Activated naive CD8-positive, alpha-beta T cell treated with anti-CD3 and anti-CD28 coated beads, Interleukin-2, amount 50 U/mL, for 24 hours (primary cell): ENCODE measurements around the gene HNRNPAB.
"Not testable (repeated sequence)": the region's sequence is repeated elsewhere in the genome, so short reads cannot be mapped to it uniquely, and the experiment has no call there.

Experiments used
- ATAC-seq: fragments of 150-1000 bp; cut with Tn5 transposase; one replicate; pipeline ENCODE4 v1.10.0; 2021
- DNase-seq: peaks from one replicate; pipeline ENCODE4 v3.0.0; 2021
- H3K27ac Mint-ChIP-seq: one replicate; pipeline ENCODE4 v1.8.0; 2021; ENCODE audit warnings: mild to moderate bottlenecking, mixed read lengths
- H3K27me3 Mint-ChIP-seq: one replicate; pipeline ENCODE4 v1.8.0; 2021; ENCODE audit warnings: mixed read lengths
- H3K36me3 Mint-ChIP-seq: one replicate; pipeline ENCODE4 v1.8.0; 2021; ENCODE audit warnings: low read depth, mixed read lengths
- H3K4me1 Mint-ChIP-seq: one replicate; pipeline ENCODE4 v1.8.0; 2021; ENCODE audit warnings: mixed read lengths
- H3K4me3 Mint-ChIP-seq: one replicate; pipeline ENCODE4 v1.8.0; 2021; ENCODE audit warnings: mild to moderate bottlenecking, moderate library complexity, mixed read lengths
- H3K9me3 Mint-ChIP-seq: one replicate; pipeline ENCODE4 v1.8.0; 2021; ENCODE audit warnings: mixed read lengths

The HNRNPAB gene

DNA sequence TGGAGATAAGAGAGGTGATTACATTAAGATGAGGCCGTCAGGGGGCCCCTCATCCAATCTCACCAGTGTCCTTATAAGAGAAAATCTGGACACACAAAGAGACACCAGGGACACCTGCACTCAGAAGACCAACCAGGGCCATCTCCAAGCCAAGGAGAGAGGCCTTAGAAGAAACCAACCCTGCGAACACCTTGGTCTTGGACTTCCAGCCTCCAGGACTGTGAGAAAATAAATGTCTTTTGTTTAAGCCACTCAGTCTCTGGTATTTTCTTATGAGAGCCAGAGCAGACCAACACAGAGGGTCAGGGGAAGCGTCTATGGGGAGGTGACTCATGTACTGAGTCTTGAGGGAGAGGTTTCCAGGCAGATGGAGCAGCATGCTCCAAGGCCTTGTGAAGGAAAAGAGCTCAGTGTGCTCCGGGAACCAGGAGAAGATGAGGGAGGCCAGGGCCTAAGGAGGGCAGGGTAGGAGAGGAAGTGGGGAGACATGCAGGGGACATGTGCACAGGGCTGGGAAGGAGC lies 22.9 kb downstream of the HNRNPAB start:
- ATAC-seq (no peak), DNase-seq (no peak)
- peaks cover 71% of the 10 kb centered on the region for H3K36me3 Mint-ChIP-seq
- no peak overlapping the region for H3K4me3 Mint-ChIP-seq
- H3K27me3 Mint-ChIP-seq = no peaks in the 10 kb centered on the region
- H3K27ac Mint-ChIP-seq = peak overlapping the region; percentile 82
- H3K4me1 Mint-ChIP-seq = peaks cover 48% of the 10 kb centered on the region
- no peaks in the 10 kb centered on the region for H3K9me3 Mint-ChIP-seq

DNA sequence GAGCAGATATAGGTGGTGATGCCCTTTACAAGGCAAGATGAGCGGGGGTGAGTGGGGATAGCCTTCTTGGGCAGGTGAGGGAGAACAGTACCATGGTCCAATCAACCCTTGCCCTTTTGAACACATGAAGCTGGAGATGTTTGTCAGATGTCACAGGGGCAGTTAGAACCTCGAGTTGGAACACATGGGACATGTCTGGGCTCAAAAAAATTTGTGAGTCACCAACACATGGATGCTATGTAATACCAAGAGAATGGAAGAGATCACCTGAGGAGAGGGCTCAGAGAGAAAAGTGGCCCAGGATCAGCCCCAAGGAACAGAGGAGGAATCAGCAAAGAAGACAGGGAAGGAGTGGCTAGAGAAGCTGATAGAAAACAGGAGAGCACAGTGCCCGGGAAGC lies 23.6 kb downstream of the HNRNPAB start:
- H3K4me3 Mint-ChIP-seq = no peak overlapping the region
- H3K9me3 Mint-ChIP-seq = no peaks in the 10 kb centered on the region
- H3K27ac Mint-ChIP-seq = peak overlapping the region; percentile 82
- ATAC-seq (no peak), DNase-seq (no peak)
- H3K27me3 Mint-ChIP-seq = no peaks in the 10 kb centered on the region
- H3K36me3 Mint-ChIP-seq = peaks cover 71% of the 10 kb centered on the region
- H3K4me1 Mint-ChIP-seq = peaks cover 48% of the 10 kb centered on the region

DNA sequence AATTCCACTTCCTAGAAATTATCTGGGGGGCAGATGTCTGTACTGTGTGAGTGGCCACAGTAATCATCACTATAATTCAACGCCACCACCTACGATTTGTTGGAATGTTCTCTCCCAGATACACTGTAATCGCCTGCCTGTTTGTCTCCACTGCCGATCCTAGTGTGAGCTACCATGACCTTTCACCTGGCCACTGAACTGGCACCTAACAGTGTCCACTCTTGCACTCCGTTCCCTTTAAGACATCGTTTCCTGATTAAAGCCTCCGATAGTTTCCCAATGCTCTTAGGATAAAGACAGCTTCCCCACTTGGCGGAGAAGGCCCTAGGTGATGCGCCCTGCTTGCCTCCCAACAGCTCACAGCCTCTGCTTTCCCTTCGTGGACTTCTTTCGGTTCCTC lies 24.3 kb downstream of the HNRNPAB start:
- ATAC-seq = no peak
- no peak overlapping the region for H3K4me3 Mint-ChIP-seq
- H3K27me3 Mint-ChIP-seq = no peaks in the 10 kb centered on the region
- H3K4me1 Mint-ChIP-seq = peaks cover 47% of the 10 kb centered on the region
- peaks cover 67% of the 10 kb centered on the region for H3K36me3 Mint-ChIP-seq
- H3K9me3 Mint-ChIP-seq = no peaks in the 10 kb centered on the region
- no peak overlapping the region for H3K27ac Mint-ChIP-seq
- no peak for DNase-seq

DNA sequence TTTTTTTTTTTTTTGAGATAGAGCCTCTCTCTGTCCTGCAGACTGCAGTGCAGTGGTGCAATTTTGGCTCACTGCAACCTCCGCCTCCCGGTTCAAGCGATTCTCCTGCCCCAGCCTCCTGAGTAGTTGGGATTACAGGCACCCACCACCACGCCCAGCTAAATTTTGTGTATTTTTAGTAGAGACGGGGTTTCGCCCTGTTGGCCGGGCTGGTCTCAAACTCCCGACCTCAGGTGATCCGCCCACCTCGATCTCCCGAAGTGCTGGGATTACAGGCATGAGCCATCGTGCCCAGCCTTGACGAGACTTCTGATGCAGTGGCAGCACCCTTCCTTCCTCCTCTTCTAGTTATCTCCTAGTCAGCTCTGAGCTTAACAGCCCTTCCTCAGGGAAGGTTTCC lies 24.8 kb downstream of the HNRNPAB start:
- not testable (repeated sequence) for ATAC-seq, DNase-seq, H3K27me3 Mint-ChIP-seq, H3K9me3 Mint-ChIP-seq
- peaks cover 47% of the 10 kb centered on the region for H3K4me1 Mint-ChIP-seq
- peak overlapping the region; percentile 88 for H3K4me3 Mint-ChIP-seq
- H3K27ac Mint-ChIP-seq = peak overlapping the region; percentile 57
- peaks cover 62% of the 10 kb centered on the region for H3K36me3 Mint-ChIP-seq

GRCh38 chr5:178229861-178230260 lies 25.5 kb downstream of the HNRNPAB start:
- Mint-ChIP-seq H3K4me1 (peaks cover 49% of the 10 kb centered on the region), H3K4me3 (peak overlapping the region; percentile 88), H3K27me3 (no peaks in the 10 kb centered on the region), H3K9me3 (no peaks in the 10 kb centered on the region), H3K27ac (peak overlapping the region; percentile 57), H3K36me3 (peaks cover 58% of the 10 kb centered on the region)
- DNase-seq (no peak), ATAC-seq (no peak)

DNA sequence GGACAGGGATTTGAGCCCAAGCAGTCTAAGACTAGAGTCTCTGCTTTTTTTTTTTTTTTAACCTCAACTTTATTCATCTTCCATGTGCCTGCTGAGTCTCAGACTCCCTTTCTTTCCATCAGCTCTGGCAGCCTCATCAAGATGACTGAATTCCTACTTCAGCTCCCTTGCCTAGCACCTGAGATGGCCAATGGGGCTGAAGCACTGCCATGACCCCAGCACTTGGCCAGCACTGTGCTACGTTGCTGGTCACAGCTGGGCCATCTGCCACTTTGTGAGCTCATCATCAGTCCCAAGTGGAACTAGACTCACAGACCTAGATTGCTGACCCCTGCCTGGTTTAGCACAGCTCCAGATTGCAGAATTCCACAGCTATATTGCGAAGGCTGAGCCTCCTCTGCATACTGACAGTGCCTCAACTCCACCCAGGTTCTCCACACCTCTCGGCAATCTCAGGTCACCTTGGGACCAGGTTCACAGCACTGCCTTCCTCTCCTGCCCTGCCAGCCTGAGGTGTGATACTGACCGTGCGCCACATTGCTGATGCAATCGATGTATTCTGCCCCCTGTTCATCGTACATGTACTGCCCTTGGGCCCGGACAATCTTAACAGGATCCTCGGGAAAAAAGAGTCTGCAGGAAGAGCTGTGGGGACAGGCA lies 26.7 kb downstream of the HNRNPAB start:
- Mint-ChIP-seq H3K27me3 (no peaks in the 10 kb centered on the region), H3K4me1 (peaks cover 51% of the 10 kb centered on the region), H3K4me3 (peak overlapping the region; percentile 88), H3K36me3 (peaks cover 52% of the 10 kb centered on the region), H3K9me3 (no peaks in the 10 kb centered on the region), H3K27ac (peak overlapping the region; percentile 95)
- DNase-seq = no peak
- no peak for ATAC-seq

DNA sequence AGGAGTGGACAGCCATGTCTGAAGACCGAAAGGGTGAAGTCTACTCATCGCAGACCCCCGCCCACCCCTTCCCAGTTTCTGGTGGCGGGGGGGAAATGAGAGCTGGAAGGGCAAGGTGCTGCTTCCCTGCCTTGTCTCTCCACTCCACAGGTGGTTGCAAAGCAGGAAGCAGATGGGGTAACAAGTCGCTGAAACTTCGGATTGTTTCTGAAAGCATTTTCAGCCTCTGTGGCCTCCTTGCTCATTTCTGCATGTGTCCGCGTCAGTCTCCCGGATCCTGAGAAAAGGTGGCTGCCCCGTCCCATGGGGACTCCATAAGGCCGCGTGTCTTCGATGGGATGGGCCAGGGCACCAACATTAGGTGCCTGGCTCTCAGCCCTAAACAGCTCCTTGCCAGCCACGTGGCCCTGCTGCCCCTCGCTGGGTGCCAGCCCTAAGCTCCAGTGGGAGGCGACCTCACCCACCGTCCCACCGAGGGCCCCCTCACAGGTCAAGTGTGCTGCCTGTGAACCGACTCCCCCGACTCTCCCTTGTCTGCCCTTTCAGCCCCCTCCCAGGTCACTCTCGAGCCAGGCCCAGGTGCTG lies 27.3 kb downstream of the HNRNPAB start:
- Mint-ChIP-seq H3K4me1 (peaks cover 55% of the 10 kb centered on the region), H3K4me3 (peak overlapping the region; percentile 88), H3K27ac (peak overlapping the region; percentile 95), H3K36me3 (peaks cover 49% of the 10 kb centered on the region), H3K27me3 (no peaks in the 10 kb centered on the region), H3K9me3 (no peaks in the 10 kb centered on the region)
- ATAC-seq = no peak
- DNase-seq = no peak

GRCh38 chr5:178232124-178232919 lies 28.0 kb downstream of the HNRNPAB start, which contains the start of gene PHYKPL:
PHYKPL (minus strand) TSS chr5:178232802; CDS start chr5:178232550, 252 bp downstream.
- DNase-seq (peak; percentile 74), ATAC-seq (peak; percentile 65)
- Mint-ChIP-seq H3K36me3 (peaks cover 42% of the 10 kb centered on the region), H3K27me3 (no peaks in the 10 kb centered on the region), H3K4me1 (peaks cover 57% of the 10 kb centered on the region), H3K27ac (peak within 1 kb of the TSS; percentile 95), H3K4me3 (peak within 1 kb of the TSS; percentile 88), H3K9me3 (no peaks in the 10 kb centered on the region)

DNA sequence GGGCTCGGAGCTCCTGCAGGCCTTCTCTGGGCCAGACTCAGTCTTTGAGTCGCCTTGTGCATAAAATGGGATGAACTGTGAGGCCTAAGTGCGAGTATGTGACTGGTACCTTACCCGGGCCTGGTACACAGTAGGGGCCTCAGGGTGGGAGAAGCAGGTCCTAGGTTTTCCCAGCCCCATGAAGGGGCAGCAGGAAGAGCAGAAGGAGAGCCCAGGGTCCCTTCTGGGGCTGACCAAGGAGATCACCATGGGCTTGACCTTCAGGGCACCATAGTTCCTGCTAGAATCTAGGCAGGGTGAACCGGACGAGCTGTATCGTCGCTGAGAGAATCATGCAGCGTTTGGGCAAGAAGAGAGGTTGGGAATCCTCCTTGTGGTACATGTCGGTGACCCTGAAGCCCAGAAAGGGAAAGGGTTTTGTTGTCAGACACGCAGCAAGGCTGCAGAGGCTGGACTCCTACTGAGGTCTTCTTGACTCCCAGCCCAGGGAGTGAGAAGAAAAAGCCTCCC lies 28.6 kb downstream of the HNRNPAB start:
- Mint-ChIP-seq H3K27ac (peak overlapping the region; percentile 73), H3K36me3 (peaks cover 36% of the 10 kb centered on the region), H3K27me3 (no peaks in the 10 kb centered on the region), H3K9me3 (no peaks in the 10 kb centered on the region), H3K4me3 (peak overlapping the region; percentile 67), H3K4me1 (peaks cover 57% of the 10 kb centered on the region)
- ATAC-seq = no peak
- no peak for DNase-seq

DNA sequence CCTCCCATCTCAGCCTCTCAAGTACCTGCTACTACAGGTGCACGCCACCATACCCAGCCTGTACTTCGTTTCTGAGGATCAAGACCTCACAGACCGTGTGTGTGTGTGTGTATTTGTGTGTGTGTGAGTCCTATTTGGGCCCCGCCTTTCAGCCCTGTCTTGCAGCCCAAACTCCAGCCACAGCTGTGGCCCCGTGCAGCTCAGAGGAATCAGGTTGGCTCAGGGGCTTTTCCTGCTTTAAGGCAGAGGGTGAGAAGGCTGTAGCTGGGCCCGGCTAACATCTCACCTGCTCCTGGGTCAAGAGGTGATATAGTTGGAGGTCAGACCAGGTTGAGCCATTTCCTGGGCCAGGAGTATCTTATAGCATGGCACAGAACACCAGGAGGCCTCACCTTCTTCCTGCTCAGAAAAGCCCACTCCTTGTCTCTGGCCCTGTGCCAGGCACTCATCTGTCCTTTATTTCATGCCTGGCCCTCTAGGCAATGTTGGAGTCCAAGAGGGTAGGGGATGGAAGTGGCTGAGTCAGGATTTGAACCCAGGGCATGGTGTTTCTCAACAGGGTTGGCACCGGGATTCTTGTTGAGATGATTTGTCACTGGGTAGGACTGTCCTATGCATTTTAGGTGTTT lies 29.9 kb downstream of the HNRNPAB start:
- Mint-ChIP-seq H3K27me3 (no peaks in the 10 kb centered on the region), H3K27ac (no peak overlapping the region), H3K4me1 (peaks cover 58% of the 10 kb centered on the region), H3K36me3 (peaks cover 26% of the 10 kb centered on the region), H3K4me3 (no peak overlapping the region), H3K9me3 (no peaks in the 10 kb centered on the region)
- DNase-seq (no peak), ATAC-seq (no peak)

DNA sequence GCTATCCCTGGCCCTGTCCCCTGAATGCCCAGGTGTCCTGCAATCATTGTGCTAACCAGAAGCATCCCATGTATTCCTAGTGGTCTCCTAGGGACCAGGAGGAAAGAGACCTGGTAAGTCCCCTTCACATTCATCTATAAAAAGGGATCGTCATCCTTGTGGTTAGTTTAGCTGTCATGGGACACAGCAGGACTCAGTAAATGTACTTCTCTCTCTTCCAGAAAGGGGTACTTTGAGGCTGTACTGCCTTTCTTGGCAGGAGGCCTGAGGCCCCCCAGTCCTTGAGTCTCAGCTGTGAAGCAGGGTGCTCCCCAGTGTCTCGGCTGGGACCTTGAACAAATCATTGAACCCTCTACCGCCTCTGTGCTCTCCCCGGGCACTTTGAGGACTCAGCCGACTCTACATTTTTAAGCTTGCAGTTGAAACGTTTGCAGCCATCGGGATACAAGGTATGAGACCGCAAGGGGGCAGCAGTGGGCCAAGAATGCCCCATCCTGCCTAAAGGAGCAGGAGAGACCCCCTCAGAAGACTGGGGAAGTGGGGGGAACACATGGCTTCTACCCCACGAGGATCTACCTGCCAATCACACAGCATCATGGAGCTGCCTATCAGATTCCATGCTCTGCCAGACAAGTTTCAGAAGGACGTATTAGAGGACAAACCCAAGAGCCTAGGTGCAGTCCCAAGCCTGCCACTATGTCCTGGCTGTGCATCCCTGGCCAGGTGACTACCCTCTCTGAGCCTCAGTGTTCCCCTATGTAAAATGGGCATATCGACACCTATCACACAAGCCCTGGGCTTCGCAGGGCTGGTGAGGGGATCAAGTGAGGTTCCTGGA lies 30.6 kb downstream of the HNRNPAB start:
- peak; percentile 89 for DNase-seq
- Mint-ChIP-seq H3K36me3 (peaks cover 18% of the 10 kb centered on the region), H3K4me1 (peaks cover 55% of the 10 kb centered on the region), H3K27ac (peak overlapping the region; percentile 60), H3K9me3 (no peaks in the 10 kb centered on the region), H3K4me3 (no peak overlapping the region), H3K27me3 (no peaks in the 10 kb centered on the region)
- no peak for ATAC-seq

DNA sequence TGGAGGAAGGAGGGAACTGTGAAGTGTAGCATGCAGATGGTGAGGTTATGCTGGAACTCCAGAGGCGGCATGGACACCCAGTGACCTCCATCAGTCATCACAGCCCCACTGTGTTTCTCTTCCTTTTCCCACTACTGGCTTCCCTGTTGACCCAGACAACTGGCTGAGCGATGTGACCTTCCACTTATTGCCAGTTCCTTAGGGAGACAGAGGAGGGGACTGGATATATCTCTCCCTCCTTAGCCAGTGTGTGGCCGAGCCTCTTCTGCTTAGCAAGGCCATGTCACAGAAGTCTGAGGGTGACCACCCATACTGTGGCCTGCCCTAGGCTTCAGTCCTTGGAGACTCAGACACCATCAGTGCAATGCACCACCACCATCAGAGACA lies 31.2 kb downstream of the HNRNPAB start:
- no peak for ATAC-seq
- no peaks in the 10 kb centered on the region for H3K27me3 Mint-ChIP-seq
- H3K9me3 Mint-ChIP-seq = no peaks in the 10 kb centered on the region
- DNase-seq = no peak
- H3K27ac Mint-ChIP-seq = no peak overlapping the region
- H3K4me1 Mint-ChIP-seq = peaks cover 53% of the 10 kb centered on the region
- no peak overlapping the region for H3K4me3 Mint-ChIP-seq
- peaks cover 12% of the 10 kb centered on the region for H3K36me3 Mint-ChIP-seq

- no peak for DNase-seq
- H3K36me3 Mint-ChIP-seq = peaks cover 7% of the 10 kb centered on the region
- no peak for ATAC-seq
- H3K4me3 Mint-ChIP-seq = no peak overlapping the region
- no peak overlapping the region for H3K27ac Mint-ChIP-seq
- no peaks in the 10 kb centered on the region for H3K9me3 Mint-ChIP-seq
- no peaks in the 10 kb centered on the region for H3K27me3 Mint-ChIP-seq
- peaks cover 53% of the 10 kb centered on the region for H3K4me1 Mint-ChIP-seq
Measured at GRCh38 chr5:178236126-178236525, 31.8 kb downstream of the HNRNPAB start.
